GM21825 (cell line): ENCODE data around the gene USP44.

Experiments
- ATAC-seq: cut with Tn5 transposase; IDR thresholded peaks from one replicate; pipeline ENCODE4 v1.9.1; 2021; ENCODE audit warnings: mild to moderate bottlenecking, moderate library complexity; ENCODE audit not compliant: unreplicated experiment

USP44 gene

GRCh38 chr12:95548539-95549391 lies 2.5 kb downstream of the USP44 start:
- ATAC-seq, result no peak

DNA sequence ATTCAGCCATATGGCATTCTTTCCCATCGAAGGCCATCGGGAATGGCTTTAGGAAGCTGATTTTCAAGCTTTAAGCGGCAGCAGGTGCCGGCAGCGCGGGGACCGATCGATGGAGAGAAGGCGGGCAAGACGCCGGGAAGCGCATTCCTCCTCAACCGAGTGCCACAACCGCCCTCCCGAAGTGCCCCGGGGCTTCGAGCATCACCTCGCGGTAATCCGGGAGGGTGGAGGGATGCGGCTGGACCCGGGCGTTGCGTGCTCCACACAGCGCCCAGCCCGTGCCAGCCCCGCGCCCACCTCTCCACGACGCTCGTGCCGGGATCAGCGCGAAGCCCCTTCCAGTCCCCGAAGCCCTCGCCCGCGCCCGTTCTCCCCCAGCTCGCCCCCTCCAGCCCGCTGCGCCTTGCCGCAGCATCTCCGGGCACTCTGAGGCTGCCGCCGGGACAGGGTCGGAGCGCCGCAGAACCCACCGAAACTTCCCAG lies 3.2 kb downstream of the USP44 start:
- no peak for ATAC-seq

GRCh38 chr12:95547522-95548055 lies 3.7 kb downstream of the USP44 start:
- ATAC-seq, result no peak

DNA sequence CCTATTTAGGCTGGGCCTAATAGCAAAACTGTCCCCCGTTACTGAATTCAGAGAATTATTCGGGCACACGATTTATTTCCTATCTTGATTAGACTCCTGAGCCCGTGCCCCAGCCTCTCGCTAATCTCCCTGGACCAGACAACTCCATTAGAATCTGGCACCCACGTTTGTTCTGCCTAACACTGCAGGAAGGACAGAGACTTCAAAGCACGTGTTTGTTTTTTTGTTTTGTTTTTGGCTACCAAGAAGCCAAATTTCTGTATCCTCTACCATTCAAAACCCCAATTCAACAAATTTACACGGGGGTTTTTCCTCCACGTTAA lies 4.8 kb downstream of the USP44 start:
- no peak for ATAC-seq

GRCh38 chr12:95545731-95546490 lies 5.4 kb downstream of the USP44 start:
- no peak for ATAC-seq

DNA sequence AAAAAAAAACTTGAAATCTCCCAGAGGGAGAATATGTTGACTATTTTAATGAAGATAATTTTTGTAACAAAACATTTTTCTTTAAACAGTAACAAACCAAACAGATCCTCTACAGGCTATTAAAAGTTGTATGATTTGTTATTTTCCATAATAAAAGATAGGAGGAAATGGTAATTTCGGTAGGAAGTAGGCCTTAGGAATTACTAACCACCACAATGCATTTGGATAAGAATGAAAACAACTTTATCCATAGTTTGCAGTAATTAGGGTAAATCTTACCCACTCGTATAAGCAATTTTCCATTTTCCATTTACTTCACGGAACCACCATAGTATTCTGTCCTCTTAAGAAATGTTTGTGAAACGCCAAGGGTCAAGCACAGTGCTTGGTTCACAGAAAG lies 6.0 kb downstream of the USP44 start:
- no peak for ATAC-seq

DNA sequence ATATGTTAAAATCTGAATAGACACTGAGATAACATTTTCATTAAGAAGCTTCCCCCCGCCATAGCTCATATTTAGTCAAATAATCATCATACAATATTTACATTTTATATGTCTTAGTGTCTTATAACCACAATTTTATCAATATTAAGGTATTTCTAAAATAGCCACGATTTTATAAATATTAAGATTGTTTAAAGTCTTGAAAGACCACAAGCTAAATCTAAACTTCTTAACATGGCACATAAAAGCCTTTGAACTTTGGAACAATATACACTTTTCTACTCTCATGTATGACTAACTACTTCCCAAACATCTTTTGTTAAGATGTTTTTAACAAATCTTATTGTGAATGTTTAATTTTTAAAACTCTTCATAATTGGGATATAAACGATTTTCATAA lies 6.5 kb downstream of the USP44 start:
- no peak for ATAC-seq

GRCh38 chr12:95543305-95543704 lies 8.0 kb downstream of the USP44 start:
- ATAC-seq, result no peak

- no peak for ATAC-seq
Observed at GRCh38 chr12:95541436-95541835, 9.8 kb downstream of the USP44 start.

GRCh38 chr12:95538656-95539055 lies 12.6 kb downstream of the USP44 start:
- no peak for ATAC-seq

- ATAC-seq, result no peak
Observed at GRCh38 chr12:95538006-95538405, 13.3 kb downstream of the USP44 start.

DNA sequence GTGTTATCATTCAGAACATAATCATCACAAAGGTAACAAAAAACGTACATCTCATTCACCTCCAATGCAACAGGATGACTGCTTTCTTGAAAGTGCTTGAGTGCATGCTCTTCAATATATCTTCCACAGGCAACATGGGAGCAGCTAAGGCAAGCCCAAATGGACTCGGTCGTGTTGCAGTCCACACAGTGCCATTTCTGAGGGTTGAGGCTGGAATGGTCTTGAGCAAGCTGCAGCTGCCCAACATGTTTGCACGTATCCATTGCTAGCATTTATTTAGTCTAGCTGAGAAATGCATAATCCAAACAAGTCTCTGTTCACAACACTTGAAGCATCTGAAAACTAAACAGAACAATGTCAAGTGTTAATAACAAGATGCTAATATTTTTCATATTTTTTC lies 17.3 kb downstream of the USP44 start:
- ATAC-seq, result no peak

DNA sequence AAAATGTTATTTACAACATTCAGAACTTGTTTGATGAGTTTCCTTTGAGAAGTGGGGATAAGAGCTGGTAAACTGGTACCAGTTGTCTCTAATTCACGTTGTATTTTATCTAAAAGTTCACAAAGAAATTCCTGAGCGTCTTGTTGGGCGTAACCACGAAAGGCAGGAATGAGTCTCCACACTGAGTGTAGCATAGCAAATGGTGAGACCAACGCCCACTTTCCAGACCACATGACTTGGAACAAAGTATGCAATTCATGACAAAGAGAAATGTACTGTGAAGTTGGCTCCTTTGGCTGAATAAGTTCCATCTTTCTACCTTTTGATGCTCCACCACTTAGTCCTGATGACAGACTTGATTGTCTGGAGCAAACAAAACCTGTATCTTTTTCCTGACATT lies 18.4 kb downstream of the USP44 start:
- ATAC-seq, result no peak

DNA sequence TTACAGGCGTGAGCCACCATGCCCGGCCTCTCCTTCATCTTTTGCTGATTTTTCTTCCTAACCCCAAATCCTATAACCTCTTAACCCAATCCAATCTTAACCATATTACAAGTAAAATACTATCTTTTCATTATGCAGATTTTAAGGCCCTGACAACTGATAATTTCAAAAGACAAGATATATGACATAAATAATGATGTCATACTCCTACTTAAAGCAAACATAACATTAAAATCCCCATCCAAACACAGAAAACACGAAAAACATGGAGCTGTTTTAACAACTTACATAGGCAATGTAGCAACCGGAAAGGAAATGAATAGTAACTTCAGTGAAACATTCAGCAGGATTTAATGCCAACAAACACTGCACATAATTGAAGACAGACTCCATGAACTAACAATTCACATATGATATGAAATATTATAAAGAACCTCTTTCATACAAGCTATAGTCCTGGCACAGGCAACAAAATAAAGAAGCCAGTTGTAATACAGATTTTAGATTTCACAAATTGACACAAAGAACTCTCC lies 21.5 kb downstream of the USP44 start:
- no peak for ATAC-seq

DNA sequence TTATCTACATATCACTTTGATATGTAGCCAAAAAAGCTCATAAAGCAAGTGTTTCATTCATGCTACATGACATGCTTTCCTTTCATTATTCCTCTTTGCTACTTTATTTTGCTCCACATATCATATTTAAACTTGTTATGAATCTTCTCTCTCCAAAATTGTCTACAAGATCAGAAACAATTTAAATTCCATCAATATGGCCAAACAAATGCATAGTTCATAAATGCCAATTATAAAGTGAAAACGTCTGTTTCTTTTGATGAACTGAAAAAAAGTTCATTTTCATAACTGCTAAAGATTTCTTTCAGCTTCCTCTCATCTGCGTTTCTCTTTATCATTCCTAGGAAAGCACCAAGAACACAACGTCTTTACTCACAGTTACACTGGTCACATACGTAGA lies 22.8 kb downstream of the USP44 start:
- no peak for ATAC-seq

GRCh38 chr12:95522692-95523091 lies 28.6 kb downstream of the USP44 start:
- no peak for ATAC-seq

DNA sequence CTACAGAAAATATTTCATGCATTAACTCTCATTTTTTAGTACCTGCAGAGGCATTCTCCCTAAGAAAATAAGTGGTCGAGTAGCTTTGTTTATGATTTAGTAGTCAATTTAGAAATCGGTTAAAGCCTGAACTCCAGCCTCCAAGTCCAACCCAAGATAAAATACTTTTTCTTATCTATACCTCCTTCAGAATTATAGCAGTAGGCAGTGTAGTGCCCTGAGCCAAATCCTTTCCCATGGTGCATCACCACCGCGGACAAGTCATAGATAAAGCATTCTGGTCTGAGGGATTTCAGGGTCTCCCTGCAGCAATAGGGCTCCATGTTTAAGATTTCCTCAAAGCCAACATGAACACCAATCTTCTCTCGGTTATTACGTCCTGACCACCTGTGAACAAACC lies 30.5 kb downstream of the USP44 start:
- ATAC-seq, result no peak

GRCh38 chr12:95518944-95519343 lies 32.3 kb downstream of the USP44 start:
- ATAC-seq, result no peak

GRCh38 chr12:95517246-95517645 lies 34.0 kb downstream of the USP44 start:
- no peak for ATAC-seq

DNA sequence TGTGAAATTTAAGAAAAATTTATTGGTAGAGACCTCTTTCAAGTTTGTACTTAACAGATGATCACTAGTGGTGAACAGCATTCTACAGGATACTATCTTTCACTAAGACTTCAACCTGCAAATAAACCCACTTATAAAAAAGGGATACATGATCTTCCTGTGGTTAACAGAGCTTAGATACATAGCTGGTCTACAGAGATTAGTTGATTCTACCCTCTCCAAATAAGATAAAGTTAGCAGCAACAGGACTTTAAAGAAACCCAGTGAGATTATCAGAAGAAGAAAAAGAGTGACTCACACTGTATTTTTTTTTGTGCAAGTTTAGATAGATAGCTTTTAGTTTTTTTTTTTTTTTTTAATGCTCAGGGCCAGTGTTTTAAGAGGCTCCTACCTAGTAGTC lies 34.5 kb downstream of the USP44 start:
- no peak for ATAC-seq

GRCh38 chr12:95515197-95515596 lies 36.1 kb downstream of the USP44 start:
- no peak for ATAC-seq

DNA sequence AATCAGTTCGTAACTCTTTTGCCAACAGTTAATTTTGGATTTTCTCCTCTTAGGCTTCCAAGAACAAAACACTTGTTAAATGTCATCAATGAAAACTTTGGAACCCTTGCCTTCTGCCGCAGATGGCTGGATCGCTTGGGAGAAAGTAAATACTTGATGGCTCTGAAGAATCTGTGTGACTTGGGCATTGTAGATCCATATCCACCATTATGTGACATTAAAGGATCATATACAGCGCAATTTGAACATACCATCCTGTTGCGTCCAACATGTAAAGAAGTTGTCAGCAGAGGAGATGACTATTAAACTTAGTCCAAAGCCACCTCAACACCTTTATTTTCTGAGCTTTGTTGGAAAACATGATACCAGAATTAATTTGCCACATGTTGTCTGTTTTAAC lies 37.7 kb downstream of the USP44 start:
- no peak for ATAC-seq
